ENCODE data around the gene CAPN10. TPM values are rescaled to one million over a fixed set of nuclear protein-coding genes. Genes with fewer than 3 reads are reported as not detected.
"Not testable (repeated sequence)": the region's sequence is repeated elsewhere in the genome, so short reads cannot be mapped to it uniquely, and the experiment has no call there.

The CAPN10 gene
- total RNA-seq, 1 experiment from 2014 or later = 37.6 TPM

GRCh38 chr2:240616860-240617666 lies 30.5 kb downstream of the CAPN10 start:
- DNase-seq (ENCODE audit: low spot score); in situ Hi-C loops (cut with HindIII; ENCODE audit: low sequenced_read_pairs): not testable (repeated sequence)

GRCh38 chr2:240618776-240619175 lies 32.2 kb downstream of the CAPN10 start:
- in situ Hi-C loops (cut with HindIII; ENCODE audit: low sequenced_read_pairs) = no loop called here
- no peak for DNase-seq (ENCODE audit: low spot score)

- in situ Hi-C loops (cut with HindIII; ENCODE audit: low sequenced_read_pairs) = no loop called here
- DNase-seq (ENCODE audit: low spot score) = no peak
Observed at GRCh38 chr2:240619506-240620148, 33.1 kb downstream of the CAPN10 start.

GRCh38 chr2:240620149-240620731 lies 33.7 kb downstream of the CAPN10 start:
- in situ Hi-C loops (cut with HindIII; ENCODE audit: low sequenced_read_pairs) = no loop called here
- DNase-seq (ENCODE audit: low spot score) = no peak

DNA sequence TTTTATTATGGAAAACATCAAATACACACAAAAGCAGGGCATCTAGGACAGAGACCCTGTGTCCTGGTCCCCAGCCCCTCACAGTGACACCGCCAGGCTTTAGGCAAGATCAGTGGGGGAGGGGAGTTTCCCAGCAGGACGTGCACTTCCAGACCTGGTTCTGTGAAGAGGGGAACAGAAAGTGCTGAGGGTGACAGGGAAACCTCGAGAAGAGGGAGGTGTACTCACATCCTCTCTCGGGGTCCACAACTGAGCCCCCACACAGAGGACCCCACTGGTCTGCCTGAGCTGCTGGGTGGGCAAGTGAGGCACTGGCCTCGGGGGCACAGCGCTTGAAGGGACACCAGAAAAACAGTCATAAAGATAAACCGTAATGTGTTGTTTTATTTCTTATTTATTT lies 34.3 kb downstream of the CAPN10 start:
- in situ Hi-C loops (cut with HindIII; ENCODE audit: low sequenced_read_pairs) = no loop called here
- DNase-seq (ENCODE audit: low spot score) = no peak

DNA sequence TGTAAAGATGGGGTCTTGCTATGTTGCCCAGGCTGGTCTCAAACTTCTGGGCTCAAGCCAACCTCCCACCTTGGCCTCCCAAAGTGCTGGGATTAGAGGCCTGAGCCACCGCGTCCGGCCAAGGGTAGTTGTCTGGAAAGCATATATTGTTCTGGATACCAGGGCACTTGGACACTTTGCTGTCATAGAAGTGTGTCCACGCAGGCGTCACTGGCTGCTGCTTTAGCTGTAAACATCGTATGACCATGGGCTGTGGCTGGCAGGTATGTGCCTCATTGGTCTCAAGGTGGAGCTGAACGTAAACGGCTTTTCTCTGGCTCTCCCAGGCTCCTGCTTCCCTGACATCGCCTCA lies 35.5 kb downstream of the CAPN10 start:
- DNase-seq (ENCODE audit: low spot score) = no peak
- in situ Hi-C loops (cut with HindIII; ENCODE audit: low sequenced_read_pairs) = no loop called here

DNA sequence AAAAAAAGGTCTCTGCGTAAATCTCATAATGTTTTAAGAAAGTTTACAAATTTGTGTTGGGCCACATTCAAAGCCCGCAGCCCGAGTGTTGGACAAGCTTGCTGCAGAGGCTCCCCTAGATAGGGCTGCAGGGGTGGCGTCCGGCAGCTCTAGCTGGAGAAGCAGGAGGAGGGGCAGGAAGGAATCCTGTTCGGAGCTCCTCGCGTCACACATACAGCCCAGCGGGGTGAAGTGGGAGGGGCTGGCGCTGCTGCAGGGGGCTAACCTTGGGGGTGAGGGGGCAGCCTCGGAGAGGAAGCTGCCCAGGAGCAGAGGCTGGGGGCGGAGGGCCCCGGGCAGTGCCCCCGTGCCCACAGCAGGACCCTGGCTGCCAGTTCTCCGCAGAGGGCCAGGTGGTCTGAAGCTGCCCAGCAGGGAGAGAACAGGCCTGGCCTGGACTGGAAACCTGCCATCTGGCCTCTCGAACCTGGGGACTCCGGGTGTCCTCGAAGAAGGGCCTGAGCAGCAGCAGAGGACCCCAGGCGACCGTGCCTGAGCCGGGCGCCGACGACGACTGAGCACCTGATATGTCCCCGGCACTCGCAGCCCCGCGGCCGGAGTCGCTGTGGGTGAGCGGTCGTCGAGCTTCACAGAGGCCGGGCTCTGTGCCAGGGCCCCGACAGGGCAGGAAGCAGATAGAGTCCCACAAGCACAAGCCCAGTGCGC lies 36.1 kb downstream of the CAPN10 start:
- in situ Hi-C loops (cut with HindIII; ENCODE audit: low sequenced_read_pairs) = no loop called here
- DNase-seq (ENCODE audit: low spot score) = no peak

- no peak for DNase-seq (ENCODE audit: low spot score)
- in situ Hi-C loops (cut with HindIII; ENCODE audit: low sequenced_read_pairs) = no loop called here
Observed at GRCh38 chr2:240623531-240624010, 37.0 kb downstream of the CAPN10 start.

GRCh38 chr2:240624011-240624949 lies 37.7 kb downstream of the CAPN10 start:
- in situ Hi-C loops (cut with HindIII; ENCODE audit: low sequenced_read_pairs) = no loop called here
- DNase-seq (ENCODE audit: low spot score) = no peak

DNA sequence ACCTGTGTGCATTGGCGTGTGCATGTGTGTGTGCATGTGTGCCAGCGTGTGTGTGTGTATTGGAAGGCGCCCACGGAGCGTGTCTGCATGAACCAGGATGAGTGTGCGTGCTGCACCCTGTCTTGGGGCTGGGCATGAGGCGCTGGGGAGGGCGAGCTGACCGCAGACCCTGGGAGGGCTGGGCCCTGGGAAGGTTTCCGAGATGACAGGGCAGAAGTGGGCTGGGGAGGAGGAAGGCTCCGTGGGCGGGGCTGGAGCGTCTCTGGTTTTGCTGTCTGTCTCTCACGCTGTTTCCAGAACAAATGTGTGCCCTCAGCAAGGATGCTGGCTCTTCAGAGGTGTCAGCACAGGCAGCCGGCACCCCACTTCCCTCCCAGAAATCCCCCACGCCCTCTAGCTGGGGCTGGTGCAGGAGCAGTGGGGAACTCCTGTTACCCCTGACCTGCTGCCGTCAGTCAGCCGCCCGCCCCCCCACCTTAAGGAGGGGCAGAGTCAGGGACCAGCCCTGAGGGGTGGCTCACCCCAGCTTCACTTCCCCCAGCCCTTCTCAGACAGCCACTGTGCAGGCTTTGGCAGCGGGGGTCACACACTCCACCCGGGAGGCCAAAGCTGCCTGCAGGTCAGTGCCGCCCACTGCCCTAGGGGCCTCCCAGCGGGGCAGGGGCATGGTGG lies 38.6 kb downstream of the CAPN10 start, which contains the start of gene GPR35:
Gene GPR35, plus strand, starts transcription at position 531 of the 672 bp plus-strand sequence. CDS start 4,473 bp downstream, outside the sequence.
- in situ Hi-C loops (cut with HindIII; ENCODE audit: low sequenced_read_pairs) = no loop called here
- no peak for DNase-seq (ENCODE audit: low spot score)

GRCh38 chr2:240626531-240627300 lies 40.2 kb downstream of the CAPN10 start:
- in situ Hi-C loops (cut with HindIII; ENCODE audit: low sequenced_read_pairs) = no loop called here
- no peak for DNase-seq (ENCODE audit: low spot score)

DNA sequence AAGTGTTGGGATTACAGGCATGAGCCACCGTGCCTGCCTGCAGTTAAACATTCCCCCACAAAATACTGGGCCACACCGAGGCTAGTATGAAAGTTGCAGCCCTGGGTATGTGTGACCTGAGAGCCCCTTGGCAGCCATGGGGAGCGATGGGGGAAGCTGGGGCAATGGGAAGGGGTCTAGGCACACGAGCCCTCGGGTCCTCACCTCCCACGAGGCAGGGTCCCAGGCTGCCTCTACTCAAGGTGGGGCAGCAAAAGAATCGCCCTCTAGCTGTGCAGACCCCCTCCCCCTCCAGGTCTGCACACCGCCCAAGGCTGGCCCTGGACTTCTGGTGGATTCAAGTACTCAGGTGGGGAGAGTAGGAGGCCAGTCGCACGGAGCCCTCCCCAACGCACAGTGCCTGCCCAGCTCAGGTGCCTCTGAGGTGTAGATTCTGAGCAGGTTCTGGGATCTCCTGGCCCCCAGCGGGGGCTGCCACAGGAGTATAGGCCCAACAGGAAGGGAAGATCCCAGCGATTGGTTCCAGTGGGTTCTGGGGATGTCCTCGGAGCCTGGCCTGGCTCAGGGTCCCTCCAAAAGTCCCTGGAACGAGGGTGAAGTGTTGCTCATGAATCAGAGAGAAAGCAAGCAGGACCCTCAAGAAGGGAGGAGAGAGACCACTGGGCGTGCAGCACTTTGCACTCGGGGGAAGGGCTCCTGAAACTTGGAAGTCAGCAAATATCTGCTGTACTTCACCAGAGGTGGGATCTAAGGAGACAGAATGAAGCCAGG lies 41.4 kb downstream of the CAPN10 start:
- DNase-seq (ENCODE audit: low spot score) = no peak
- in situ Hi-C loops (cut with HindIII; ENCODE audit: low sequenced_read_pairs) = no loop called here

DNA sequence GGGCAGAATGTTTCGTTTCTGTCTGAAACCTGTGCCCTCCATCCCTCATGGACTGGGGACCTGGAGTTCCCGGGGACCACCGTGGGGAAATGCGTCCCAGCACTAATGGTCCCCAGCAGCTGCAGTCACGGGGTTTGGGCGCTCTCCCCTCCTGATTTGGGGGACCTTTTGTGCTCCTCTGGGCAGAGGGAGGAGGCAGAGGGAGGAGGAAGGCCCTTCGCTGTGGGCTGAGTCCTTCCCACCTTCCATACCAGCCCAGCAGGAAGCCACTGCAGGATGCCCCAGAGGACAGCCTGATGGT lies 41.9 kb downstream of the CAPN10 start:
- DNase-seq (ENCODE audit: low spot score) = no peak
- in situ Hi-C loops (cut with HindIII; ENCODE audit: low sequenced_read_pairs) = no loop called here

DNA sequence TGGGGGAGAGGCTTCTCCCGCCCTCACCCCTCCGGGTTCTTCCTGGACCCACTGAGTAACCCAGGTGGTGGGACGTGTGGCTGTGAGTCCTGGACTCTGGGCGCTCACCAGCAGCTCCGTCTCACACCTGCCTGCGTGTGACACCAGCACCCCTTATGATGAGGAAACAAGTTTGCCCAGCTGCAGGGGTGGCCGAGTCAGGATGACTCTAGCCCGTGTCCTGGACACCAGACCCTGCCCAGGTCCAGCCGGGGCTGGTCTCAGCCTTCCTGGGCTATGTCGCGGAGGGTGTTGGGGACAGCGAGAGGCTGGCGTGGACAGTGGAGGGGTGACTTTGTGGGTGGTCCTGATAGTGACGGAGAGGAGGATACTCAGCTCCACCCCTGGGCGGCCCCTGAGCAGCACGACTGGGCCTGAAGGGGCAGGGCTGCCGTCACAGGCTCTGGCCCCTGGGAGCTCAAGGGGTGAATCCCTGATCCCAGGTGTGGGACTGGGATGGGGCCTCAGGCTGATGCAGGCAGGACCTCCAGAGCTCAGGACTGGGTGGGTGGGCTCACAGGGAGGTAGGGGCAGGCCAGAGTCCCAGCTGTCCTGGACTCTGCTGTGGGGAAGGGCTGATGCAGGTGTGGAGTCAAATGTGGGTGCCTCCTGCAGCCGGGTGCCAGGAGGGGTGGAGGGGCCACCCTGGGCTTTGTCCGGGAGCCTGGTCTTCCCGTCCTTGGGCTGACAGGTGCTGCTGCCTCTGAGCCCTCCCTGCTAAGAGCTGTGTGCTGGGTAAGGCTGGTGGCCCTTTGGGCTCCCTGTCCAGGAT lies 42.5 kb downstream of the CAPN10 start:
- no peak for DNase-seq (ENCODE audit: low spot score)
- in situ Hi-C loops (cut with HindIII; ENCODE audit: low sequenced_read_pairs) = no loop called here

GRCh38 chr2:240629619-240629967 lies 43.1 kb downstream of the CAPN10 start:
- DNase-seq (ENCODE audit: low spot score) = no peak
- in situ Hi-C loops (cut with HindIII; ENCODE audit: low sequenced_read_pairs) = no loop called here
